ENCODE measurements around the gene SIX3.

The SIX3 gene

DNA sequence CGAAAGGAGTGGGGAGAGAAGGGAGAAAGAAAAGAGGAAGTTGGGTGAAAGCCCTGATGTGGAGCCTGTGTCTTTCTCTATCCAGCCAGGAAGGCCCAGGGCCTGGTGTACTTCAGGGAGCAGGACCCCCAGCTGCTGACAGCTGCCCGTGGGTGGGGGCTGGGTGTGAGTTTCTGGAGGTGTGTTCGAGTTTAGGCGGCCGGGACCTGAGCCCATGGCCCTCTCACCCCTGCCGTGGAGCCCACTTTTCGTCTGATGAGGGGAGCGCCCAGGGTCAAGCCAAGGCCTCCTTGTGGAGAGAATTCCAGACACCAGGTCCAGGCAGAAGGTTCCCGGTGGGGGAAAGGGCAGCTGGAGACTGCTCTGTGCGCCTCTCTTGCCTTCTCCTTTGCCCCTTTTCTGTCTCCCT is 2.2 kb downstream of the SIX3 start:
- DNase-seq (ENCODE audit: low spot score): no peak

DNA sequence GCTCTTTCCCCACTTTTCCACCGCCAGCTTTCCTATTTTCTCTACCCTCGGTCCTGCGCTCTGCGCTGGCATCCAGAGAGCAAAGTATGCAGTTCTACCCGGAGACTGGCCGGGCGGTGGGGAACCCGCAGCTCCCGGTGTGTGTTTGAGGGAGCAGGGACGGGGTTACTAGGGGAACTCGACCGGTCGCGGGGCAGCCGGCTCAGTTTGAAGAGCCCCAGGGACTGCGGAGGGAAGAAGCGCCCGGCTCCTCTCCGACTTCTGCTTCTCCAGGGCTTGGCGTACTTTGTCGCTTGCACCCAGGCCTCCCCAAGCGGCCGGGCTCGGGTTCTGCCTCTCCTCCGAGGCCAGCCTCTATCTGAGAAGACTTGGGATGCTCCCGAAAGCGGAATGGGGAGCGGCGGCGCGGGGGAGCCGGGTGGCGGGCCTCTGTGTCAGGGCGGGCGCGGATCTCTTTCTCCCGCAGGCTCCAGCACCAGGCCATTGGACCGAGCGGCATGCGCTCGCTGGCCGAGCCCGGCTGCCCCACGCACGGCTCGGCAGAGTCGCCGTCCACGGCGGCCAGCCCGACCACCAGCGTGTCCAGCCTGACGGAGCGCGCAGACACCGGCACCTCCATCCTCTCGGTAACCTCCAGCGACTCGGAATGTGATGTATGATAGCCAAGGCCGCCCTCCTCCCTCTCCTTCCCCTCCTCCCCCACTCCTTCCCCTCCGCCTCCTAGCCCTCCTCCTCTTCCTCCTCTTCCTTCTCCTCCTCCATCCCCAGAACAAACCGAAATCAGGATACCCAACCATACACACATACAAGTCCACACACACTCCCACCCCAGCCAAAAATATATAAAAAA is 2.8 kb downstream of the SIX3 start:
- DNase-seq (ENCODE audit: low spot score): no peak

DNA sequence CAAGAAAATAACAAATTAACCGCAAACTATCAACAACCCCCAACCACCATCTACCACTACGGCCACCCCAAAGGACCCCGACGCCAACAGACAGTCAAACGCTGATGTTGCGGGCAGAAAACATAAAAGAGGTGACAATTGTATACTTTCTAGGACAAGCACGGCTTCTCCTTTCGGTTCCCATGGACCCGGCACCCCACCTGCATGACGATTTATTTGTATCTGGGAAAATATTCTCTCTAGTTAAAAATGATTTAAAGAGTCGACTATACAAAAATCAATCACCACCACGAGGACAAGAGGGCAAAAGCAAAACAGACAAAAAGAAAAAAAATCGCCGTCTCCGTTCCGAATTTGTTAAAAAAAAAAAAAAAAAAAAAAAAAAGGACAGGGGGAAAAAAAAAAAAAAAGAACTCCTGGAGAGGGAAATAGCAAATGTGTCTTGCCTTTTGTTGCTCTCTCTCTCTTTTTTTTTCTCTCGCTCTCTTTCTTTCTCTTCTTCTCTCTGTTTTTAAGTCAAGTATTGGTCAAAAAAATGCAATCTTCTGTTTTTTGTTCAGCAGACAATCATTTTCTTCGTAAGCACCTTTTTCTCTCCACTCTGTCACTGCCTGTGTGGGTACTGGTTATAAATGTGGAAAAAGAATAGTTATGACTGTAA is 3.6 kb downstream of the SIX3 start:
- no peak for DNase-seq (ENCODE audit: low spot score)

DNA sequence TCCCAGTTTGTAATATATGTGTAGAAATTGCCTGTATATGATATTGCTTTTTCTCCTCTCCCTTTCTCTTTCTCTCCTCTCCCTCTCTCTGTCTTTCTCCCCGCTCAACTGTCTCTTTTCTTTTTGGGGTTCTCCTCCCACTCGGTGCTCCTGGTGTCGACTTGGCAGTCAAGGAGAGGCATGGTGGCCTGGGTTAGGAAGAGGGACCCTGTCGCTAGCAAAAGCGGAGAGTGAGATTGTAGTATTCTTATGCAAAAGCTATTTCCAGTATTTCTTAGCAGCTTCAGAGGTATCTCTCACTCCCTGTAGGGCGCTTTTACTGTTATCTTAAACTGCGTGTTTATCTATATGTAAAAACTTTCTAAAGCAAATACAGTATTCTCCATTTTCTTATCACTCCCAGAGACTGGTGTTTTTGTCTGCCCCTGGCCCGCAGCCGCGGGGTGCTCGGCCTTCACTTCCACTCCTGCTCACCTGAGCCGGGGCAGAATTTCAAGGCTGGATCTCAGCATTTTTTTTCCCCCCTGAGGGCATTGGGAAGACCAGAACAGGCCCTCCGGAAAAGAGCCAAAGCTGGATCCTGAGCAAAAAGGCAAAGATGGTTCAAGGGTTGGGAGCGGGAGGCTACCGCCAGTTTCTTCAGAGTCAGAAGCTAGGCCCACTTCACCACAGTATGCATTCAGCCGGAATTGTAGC is 4.3 kb downstream of the SIX3 start:
- no peak for DNase-seq (ENCODE audit: low spot score)

DNA sequence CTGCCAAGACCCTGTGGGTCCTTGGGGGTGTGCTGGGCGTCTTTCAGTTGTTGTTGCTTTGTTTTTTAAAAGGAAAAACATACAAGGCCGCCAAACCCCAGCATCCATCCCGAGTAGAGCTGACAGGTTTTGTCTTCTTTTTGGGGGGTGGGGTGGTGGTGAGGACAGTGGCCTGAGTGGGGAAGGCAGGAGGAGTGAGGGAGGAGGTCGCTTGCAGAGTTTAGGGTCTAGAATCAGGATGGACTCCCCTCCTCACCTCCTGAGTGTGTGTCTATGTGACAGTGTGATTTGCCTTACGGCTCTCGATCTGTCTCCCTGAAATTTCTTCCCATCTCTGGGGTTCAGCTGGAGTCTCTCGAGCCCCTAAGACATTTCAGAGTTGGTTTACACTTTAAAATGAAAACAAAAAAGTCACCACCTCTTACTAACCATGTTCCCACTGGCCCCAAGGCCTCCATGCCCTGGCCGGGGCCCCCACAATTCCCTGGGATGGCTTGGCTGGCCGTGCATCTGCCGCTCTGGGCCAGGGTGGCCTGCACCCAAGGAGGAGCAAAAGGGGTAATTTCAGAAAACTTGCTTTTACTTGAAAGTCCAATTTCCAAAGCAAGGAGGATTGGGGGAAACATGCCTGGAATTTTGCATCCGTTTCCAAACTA is 5.0 kb downstream of the SIX3 start:
- no peak for DNase-seq (ENCODE audit: low spot score)

DNA sequence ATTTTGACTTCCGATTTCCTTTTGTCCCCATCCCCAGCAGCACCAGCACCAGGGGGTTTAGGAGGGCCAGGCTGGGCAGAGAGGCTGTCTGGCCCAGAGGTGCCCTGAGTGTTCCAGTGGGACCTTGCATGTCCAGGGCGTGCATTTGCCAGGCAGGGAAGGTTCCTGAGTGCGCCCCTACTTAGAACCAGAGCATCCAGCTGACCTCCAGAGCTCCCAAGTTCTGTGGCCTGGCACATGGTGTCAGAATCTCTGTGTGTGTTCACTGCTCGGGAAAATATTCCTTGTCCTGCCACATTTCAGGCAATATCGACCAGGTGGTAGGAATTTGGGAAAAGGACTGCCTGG is 5.5 kb downstream of the SIX3 start:
- DNase-seq (ENCODE audit: low spot score): no peak

DNA sequence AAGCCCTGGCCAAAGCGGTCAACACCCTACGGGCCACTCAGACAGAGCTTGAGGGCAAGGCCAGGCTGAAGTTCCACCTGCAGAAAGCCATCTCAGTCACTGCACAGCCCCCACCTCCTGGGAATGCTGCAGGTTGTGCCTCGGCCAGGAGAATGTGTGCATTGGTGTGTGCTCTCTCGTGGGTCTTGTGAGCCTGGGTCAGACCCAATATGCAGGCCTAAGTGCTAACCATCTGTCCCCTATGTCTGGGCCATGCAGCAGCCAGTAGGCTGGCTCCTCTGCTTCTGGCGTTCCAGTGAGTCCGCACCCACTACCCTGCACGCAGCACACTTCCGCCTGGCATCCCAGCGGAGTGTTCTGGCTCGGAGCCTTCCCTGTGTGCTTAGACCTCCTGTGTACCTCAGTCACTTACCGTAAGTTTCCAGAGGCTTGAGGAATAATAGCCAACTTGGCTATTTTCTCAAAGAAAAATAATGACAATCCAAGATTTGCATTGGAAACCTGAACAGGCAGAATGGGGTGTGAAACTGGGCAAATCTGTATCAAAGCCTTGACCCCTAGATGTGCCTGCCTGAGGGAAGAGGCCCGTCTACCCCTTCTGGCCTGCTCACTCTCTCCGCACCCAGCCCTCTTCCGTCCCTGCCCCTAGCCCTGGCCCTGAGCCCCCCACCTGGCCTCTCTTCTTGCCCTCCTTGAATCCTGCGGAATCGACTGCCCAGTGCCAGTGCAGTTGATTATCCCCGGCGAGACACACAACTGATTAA is 7.2 kb downstream of the SIX3 start:
- DNase-seq (ENCODE audit: low spot score): no peak

DNA sequence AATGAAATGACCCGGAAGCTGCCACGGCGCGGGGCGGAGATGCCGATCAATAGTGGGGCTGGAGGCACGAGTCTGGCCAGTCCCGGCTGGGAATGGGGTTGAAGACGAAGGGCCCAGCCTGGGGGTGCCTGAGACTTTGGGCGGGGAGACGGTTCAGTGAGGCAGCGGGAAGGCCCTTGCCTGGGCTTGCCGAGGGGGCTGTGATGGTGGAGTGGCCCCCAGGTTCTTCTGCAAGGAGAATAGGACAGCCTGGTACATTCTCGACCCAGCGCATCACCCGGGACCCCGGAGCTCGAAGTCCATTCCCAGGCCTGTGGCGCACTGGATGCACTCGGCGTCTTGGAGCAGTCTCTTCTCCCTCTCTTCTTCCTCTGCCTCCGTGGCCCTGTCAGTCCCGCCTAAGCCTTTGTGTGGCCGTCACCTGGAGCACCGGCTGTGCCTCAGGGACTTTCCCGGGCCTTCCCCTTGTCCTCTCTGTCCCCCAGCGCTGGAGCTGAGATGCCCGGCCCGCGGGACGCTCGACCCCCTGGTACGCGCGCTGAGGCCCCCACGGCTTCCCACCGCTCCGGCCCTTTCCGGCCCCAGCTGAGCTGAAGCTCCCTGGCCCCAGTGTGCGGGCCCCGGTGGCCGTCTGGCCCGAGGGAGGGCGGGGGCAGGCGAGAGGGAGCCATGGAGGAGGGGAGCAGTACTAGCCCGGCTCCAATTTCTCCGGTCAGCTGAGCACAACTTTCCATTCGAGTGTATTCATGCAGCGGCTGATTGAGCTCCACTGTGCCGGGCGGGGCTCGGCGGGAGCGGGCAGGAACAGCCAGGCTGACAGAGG is 8.0 kb downstream of the SIX3 start:
- DNase-seq (ENCODE audit: low spot score): no peak

DNA sequence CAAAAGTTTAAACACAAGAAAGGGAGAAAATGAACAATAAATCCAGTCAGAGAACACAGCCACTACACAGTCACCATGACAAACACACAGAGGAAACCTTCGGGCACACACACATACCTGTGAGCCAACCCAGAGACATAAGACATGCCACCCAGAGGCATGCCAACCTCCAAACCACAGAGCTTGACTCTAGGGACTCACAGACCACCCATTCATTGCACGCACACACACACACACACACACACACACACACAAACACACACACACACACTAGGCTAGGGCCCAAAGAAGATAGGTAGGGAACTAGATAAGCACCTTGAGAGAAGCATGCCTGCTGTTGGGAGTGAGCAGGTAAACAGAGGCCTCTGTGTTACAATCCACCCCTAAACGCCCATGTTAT is 9.1 kb downstream of the SIX3 start:
- DNase-seq (ENCODE audit: low spot score): no peak

DNA sequence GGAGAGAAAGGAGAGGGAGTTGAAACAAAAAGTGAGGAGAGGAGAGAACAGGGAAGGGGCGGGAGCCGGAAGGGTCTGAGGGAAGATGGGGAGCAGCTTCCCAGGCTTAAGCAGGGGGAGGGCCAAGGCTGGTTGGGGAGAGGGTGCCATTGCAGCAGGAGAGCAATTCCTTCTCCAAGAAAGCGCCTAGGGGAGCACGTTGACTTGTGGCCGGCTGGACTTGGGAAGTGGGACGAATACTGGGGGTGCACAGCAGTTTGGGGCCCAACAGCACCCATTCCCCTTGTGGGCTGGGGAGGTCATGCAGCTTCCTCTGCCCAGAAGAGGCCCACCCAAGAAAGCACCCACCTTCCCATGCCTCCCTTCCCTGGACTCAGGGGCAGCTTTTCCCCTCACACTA is 9.6 kb downstream of the SIX3 start:
- DNase-seq (ENCODE audit: low spot score): no peak

DNA sequence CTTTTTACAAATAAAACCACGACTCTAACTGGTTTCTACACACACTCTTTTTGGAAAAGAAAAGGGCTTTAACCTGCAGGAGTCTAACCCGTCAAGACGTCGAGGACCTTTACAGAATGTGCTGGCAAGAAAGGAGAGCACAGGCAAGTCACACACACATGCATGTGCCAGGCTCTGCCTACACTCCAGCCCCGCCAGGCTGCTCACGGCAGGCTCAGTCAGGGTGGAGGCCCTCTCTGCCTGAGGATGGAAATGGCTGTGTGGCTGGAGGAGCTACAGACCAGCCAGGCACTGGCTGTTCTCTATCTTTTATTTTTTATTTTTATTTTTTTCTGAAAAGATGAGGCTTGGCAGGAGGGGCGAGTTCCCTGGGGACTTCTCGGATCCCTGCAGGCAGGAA is 10.2 kb downstream of the SIX3 start:
- DNase-seq (ENCODE audit: low spot score): no peak

DNA sequence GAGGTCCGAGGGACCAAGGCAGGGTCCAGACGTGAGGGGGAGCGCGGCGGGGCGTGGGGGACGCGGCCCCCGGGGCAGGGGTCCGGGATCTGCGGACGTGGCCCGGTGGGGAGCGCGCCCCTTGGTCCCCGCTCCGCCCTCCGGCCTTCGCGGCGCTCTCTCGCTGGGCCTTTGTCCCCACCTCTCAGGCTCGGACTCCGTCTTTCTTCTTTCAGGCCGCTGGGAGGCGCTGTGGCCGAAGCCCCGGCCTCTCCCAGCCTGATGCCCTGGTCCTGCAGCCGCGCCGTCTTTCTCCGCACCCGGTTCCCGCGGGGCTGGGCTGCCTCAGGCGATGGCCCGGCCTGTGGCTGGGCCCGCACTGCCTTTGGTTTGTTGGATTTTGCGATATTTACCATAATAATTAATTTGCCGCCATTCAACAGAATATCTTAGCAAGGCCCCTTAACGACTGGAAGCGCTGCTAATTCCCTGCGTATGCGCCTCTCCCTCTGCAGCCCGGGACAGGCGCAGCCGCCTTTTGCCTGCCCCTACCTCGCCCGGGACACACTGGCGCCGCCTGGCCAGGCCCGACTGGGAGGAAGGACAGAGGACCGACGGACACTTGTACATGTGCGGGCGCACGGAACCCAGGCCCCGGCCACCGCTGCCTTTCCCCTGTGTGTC is 10.8 kb downstream of the SIX3 start:
- DNase-seq (ENCODE audit: low spot score): no peak

DNA sequence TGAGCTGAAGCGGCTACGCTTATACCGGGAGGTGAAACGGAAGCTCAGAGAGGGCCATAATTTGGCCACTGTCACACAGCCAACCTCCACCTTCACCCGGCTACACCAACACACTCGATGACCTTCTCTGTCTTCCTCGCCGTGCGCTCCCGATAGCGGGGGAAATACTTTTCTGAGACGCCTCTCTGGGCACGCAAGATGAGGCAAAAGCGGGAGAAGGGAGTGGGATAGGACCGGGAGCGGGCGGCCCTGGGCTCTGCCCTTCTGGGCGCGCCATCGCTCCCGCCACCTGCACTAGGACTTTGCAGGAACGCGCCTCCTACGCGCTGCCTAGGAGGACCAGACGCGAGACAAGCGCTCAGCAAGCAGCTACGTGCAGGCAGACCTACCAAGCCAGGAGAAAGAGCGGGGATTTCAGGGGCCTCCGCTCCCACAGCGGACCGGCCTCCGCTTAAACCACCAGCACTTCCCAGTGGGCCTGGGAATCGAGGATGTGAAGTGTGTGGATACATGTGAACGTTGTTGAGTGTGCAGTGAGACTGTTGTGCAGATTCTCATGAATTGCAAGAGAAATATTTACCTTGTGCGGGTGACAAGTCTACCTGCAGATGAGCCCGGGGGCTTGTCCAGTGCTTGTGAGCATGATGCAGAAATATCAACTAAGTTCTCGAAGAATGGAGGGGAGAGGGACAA is 11.4 kb downstream of the SIX3 start:
- no peak for DNase-seq (ENCODE audit: low spot score)

DNA sequence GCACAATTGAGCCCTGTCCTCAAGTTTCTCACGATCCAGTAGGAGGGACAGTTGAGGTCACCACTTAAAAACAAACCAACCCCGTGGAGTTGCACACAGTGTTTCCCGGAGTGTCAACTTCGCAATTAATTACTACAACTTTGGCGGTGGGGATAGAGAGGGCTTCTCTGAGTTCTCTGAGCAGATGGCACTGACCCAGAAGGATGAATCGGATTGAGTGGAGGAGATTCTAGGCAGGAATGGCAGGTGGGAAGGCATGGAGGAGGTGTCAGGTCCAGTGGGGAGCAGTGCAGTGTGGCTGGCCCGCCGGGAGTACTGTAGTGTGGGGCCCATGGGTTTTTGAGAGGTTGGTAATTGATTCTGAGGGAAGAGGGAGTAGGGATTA is 12.0 kb downstream of the SIX3 start:
- DNase-seq (ENCODE audit: low spot score): no peak

DNA sequence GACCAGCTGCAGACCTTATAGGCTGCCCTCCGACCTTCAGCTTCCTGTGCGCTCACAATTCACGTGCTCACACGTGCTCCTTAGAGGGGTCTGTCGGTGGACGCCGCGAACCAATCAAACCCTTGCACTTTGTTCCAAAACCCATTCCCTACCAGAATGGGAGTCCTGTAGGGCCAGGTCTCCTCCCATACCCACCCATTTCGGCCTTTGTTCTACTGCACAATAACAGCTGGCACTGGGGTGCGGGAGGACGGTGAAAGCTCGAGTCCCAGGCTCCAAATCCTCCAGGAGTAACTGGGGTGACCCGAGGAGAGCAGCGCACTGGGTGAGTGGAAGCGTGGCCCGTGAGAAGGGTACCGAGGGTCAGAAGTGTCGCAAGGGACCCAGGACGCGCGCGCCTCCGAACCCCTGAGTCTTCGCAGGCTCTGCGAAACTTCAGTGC is 13.0 kb downstream of the SIX3 start:
- DNase-seq (ENCODE audit: low spot score): no peak

DNA sequence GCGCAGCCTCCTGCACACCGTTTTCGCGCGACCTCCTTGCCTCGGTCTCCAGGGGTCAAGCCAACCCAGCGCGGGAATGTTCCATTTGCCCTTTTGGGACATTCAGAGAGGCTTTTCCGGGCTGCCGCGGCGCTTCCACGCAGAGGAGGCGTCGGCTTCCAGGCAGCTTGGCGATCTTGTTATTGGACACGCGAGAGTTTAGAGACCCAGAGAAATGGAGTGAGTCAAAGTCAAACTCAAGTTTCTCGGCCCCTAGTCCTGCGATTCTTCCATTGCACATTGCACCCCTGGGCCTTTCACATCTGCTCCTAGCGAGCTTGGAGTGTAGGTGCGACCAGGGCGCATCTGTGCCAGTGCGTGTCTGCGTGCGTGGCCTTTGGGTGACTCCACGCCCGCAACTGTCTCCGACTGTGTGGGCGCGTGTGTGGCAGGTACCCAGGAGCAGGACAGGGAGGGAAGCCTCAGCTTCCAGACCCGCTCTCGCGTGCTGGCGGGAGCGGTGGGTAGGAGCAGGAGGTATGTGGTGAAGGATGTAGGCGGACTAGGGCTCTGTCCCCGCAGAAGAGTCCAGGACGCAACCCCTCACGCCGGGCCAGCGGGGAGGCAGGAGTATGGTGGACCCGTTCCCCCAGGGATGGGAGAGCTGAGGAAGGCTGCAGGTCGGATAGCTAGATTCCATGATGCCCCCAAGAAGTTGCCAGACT is 13.5 kb downstream of the SIX3 start:
- no peak for DNase-seq (ENCODE audit: low spot score)

DNA sequence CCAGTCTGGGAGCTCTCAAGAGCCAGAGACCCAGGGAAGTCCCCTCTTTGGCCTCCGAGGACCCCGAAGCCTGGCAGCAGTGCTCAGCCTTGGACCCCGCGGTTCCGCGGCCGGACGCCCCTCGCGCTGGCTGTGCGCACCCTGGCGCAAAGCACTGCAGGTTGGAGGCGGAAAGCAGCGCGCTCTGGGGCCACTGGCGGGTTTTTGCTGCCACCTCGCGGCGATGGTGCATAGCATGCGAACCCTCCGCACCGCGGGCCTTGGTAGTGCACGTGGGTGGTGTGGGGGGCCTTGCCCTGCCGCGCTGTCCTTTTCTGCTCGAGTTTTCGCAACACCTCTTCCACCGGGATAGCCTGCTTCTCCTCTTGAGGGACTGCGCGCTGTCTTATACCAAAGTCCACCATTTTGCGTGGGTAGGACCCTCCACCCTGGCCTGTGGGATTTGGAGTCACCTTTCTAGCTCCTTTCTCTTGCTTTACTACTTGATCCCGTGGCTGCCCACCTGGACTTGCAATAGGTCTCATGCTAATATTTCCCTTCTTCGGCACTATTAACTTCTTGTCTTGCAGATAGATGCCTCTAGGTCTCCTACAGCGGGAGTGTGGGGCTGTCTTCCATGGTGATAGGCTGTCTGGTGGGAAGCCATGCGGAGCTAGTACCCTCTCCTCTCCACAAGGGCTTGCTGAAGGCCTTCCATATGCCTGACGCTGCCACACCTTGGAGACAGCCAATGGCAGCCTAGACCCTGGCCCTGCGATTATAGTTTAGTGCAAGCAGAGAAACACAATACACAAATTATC is 14.3 kb downstream of the SIX3 start:
- DNase-seq (ENCODE audit: low spot score): peak; percentile 84

DNA sequence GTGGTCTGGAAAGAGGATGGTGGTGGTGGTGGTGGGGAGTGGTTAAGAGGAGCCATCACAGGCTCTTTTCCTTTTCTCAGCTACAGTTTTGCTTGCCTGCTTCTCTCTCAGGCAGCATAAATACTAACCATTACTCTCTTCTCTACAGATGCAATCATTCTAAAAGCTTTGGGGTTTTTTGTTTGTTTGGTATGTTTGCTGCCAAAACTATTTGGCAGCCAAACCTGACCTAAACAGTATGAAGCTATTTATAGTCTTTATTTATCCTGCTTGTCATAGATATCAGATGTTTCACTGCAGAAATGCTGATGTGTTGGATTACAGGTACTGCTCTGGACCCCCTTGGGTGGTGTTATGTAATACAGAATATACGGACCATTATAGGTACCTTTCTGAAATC is 15.3 kb downstream of the SIX3 start:
- DNase-seq (ENCODE audit: low spot score): no peak
